ENCODE data around the gene C3orf22.

- TF ChIP-seq CTCF (IDR thresholded peaks at IDR 0.05; ENCODE audit: poor library complexity, severe bottlenecking) (no peak), POLR2AphosphoS5 (IDR thresholded peaks at IDR 0.05) (no peak), EP300 (conservative IDR thresholded peaks at IDR 0.05; ENCODE audit: poor library complexity, severe bottlenecking) (no peak), REST (IDR thresholded peaks at IDR 0.05; ENCODE audit: borderline replicate concordance) (no peak)
Measured at GRCh38 chr3:126525091-126525852, 33.5 kb downstream of the C3orf22 start.

All from neural cell (in vitro differentiated cells).